Lower lobe of right lung (tissue), 2 donors: ENCODE data around the gene ADGRV1. TPM values are rescaled to one million over a fixed set of nuclear protein-coding genes. Genes with fewer than 3 reads are reported as not detected.
A peak's percentile ranks its signal among the peaks of the same experiment; 100 is the strongest.

ENCODE experiments used
- ATAC-seq, 2 donors: fragments of 200-7000 bp; cut with Tn5 transposase; one replicate each; pipeline ENCODE4 v1.9.1; 2020 to 2022; ENCODE audit warnings: mild to moderate bottlenecking in 2 of 2, moderate library complexity in 2 of 2
- DNase-seq: peaks from one replicate; pipeline ENCODE4 v3.0.0-alpha.2; 2020
- H3K27ac ChIP-seq: fragments of 200-600 bp; one replicate; pipeline ENCODE4 v1.8.0; 2022
- H3K27me3 ChIP-seq: fragments of 200-600 bp; one replicate; pipeline ENCODE4 v1.8.0; 2022; ENCODE audit warnings: low read depth
- H3K36me3 ChIP-seq: fragments of 200-600 bp; one replicate; pipeline ENCODE4 v1.8.0; 2022; ENCODE audit warnings: mild to moderate bottlenecking
- H3K4me1 ChIP-seq: fragments of 200-600 bp; one replicate; pipeline ENCODE4 v1.8.0; 2022
- H3K4me3 ChIP-seq: fragments of 200-600 bp; one replicate; pipeline ENCODE4 v1.8.0; 2022; ENCODE audit warnings: mild to moderate bottlenecking
- H3K9me3 ChIP-seq: fragments of 200-600 bp; one replicate; pipeline ENCODE4 v1.8.0; 2022
- CTCF ChIP-seq: fragments of 200-600 bp; IDR thresholded peaks from one replicate; pipeline ENCODE4 v1.8.0; 2022; ENCODE audit warnings: antibody characterized with exemption, mild to moderate bottlenecking
- intact Hi-C: fragments of 100-400 bp; cut with DNase I; formaldehyde crosslinking; loops from one replicate; pipeline ENCODE4 v1.11.0; 2022
- total RNA-seq: library from RNA; stranded (reverse); fragmentation: NEBNext Ultra II Directional; extraction: Animal tissue kit (Norgen Biotek cat#: 25700); gene quantifications from one replicate; pipeline ENCODE4 v1.2.1, GENCODE V29; 2021
- donor health status: DM: no; HTN: yes; CAD: no; lungs with severe emphysema.

Gene ADGRV1
- total RNA-seq, 1 donor from 2014 or later = 49.7 TPM

- no peak for TF ChIP-seq CTCF
- DNase-seq (no peak), ATAC-seq (no peak)
- H3K4me3 ChIP-seq = no peak overlapping the region
- no peaks in the 10 kb centered on the region for H3K36me3 ChIP-seq
- H3K4me1 ChIP-seq = no peaks in the 10 kb centered on the region
- H3K9me3 ChIP-seq = no peaks in the 10 kb centered on the region
- peaks cover 4% of the 10 kb centered on the region for H3K27me3 ChIP-seq
- H3K27ac ChIP-seq = no peak overlapping the region
- intact Hi-C loops = no loop called here
Observed at GRCh38 chr5:90551376-90551775, 7.2 kb upstream of the ADGRV1 start.

GRCh38 chr5:90553711-90554110 is 4.9 kb upstream of the ADGRV1 start:
- H3K4me1 ChIP-seq = peaks cover 9% of the 10 kb centered on the region
- H3K27ac ChIP-seq = no peak overlapping the region
- no peaks in the 10 kb centered on the region for H3K36me3 ChIP-seq
- H3K27me3 ChIP-seq = peaks cover 18% of the 10 kb centered on the region
- no peaks in the 10 kb centered on the region for H3K9me3 ChIP-seq
- DNase-seq (no peak), ATAC-seq (no peak)
- intact Hi-C loops = no loop called here
- H3K4me3 ChIP-seq = no peak overlapping the region
- no peak for TF ChIP-seq CTCF

GRCh38 chr5:90554358-90555006 is 4.1 kb upstream of the ADGRV1 start:
- Histone ChIP-seq H3K4me3 (no peak overlapping the region), H3K27me3 (peaks cover 25% of the 10 kb centered on the region), H3K4me1 (peaks cover 12% of the 10 kb centered on the region), H3K9me3 (no peaks in the 10 kb centered on the region), H3K36me3 (no peaks in the 10 kb centered on the region), H3K27ac (no peak overlapping the region)
- ATAC-seq (no peak), DNase-seq (no peak)
- no peak for TF ChIP-seq CTCF
- intact Hi-C loops = no loop called here

GRCh38 chr5:90555666-90556065 is 2.9 kb upstream of the ADGRV1 start:
- peaks cover 33% of the 10 kb centered on the region for H3K27me3 ChIP-seq
- DNase-seq (no peak), ATAC-seq (no peak)
- H3K4me3 ChIP-seq = no peak overlapping the region
- H3K9me3 ChIP-seq = no peaks in the 10 kb centered on the region
- peaks cover 12% of the 10 kb centered on the region for H3K4me1 ChIP-seq
- H3K36me3 ChIP-seq = no peaks in the 10 kb centered on the region
- intact Hi-C loops = no loop called here
- no peak for TF ChIP-seq CTCF
- no peak overlapping the region for H3K27ac ChIP-seq

GRCh38 chr5:90557391-90557790 is 1.2 kb upstream of the ADGRV1 start:
- no peak for DNase-seq
- H3K27ac ChIP-seq = no peak overlapping the region
- peaks cover 44% of the 10 kb centered on the region for H3K27me3 ChIP-seq
- TF ChIP-seq CTCF = no peak
- H3K36me3 ChIP-seq = no peaks in the 10 kb centered on the region
- peaks cover 12% of the 10 kb centered on the region for H3K4me1 ChIP-seq
- intact Hi-C loops = no loop called here
- H3K9me3 ChIP-seq = no peaks in the 10 kb centered on the region
- peak overlapping the region; percentile 51 for H3K4me3 ChIP-seq
- ATAC-seq = no peak
